Endothelial cell of umbilical vein (primary cell): Measurements from ENCODE around the gene UBC. TPM values are rescaled to one million over a fixed set of nuclear protein-coding genes. Genes with fewer than 3 reads are reported as not detected.
A peak's percentile ranks its signal among the peaks of the same experiment; 100 is the strongest.

Experiments used
- BruUV-seq: library from RNA; stranded (reverse); fragments of 400-500 nt; replicated peaks from 2 replicates; lab custom pipeline; 2021; lab: Mats Ljungman, UMichigan
- CTCF ChIA-PET: fragments of 300-600, 350-600 bp; sonication (Branson Sonifier 250); formaldehyde crosslinking; loops from one replicate; lab custom pipeline; 2021; ENCODE audit warnings: antibody characterized with exemption, inconsistent platforms; lab: Charles Lee
- POLR2A ChIA-PET: fragments of 300-600, 350-600 bp; sonication (Branson Sonifier 250); formaldehyde crosslinking; loops from one replicate; lab custom pipeline; 2021; ENCODE audit warnings: antibody characterized with exemption, inconsistent platforms; lab: Charles Lee
- DNase-seq: peaks from one replicate; pipeline ENCODE4 v3.0.0-alpha.2; 2011; ENCODE audit warnings: low read depth, low spot score
- FAIRE-seq: peaks from 2 replicates; lab custom pipeline; 2011; peaks lifted over from hg19 to GRCh38; lab: Jason Lieb, UNC
- H2AFZ ChIP-seq: 2 replicates; pipeline ENCODE4 v1.6.0; 2012; ENCODE audit warnings: low read depth, low read length, control low read depth, inconsistent platforms
- H3K27ac ChIP-seq: 2 replicates; pipeline ENCODE4 v1.5.1; 2011; ENCODE audit warnings: low read depth, mild to moderate bottlenecking, control low read depth, low read length, moderate library complexity; ENCODE audit not compliant: insufficient read depth
- H3K27me3 ChIP-seq, 2 experiments: 2 replicates each; pipeline versions ENCODE4 v1.6.0 to v1.6.1; 2011; ENCODE audit warnings: low read length in 2 of 2, mixed read lengths in 1 of 2; ENCODE audit not compliant: control insufficient read depth in 2 of 2, insufficient read depth in 2 of 2
- H3K36me3 ChIP-seq, 2 experiments: 2 replicates in 1 of 2; 3 replicates in 1 of 2; pipeline ENCODE4 v1.5.1; 2011; ENCODE audit warnings: low read length in 2 of 2, mild to moderate bottlenecking in 1 of 2, moderate library complexity in 1 of 2; ENCODE audit not compliant: control insufficient read depth in 2 of 2, insufficient read depth in 2 of 2; ENCODE audit errors: extremely low read depth in 1 of 2
- H3K4me1 ChIP-seq: 3 replicates; pipeline ENCODE4 v1.5.1; 2011; ENCODE audit warnings: mild to moderate bottlenecking, low read length; ENCODE audit not compliant: control insufficient read depth, insufficient read depth; ENCODE audit errors: extremely low read depth
- H3K4me2 ChIP-seq: 2 replicates; pipeline ENCODE4 v1.6.1; 2011; ENCODE audit warnings: low read length, control low read depth, mixed read lengths; ENCODE audit not compliant: insufficient read depth
- H3K4me3 ChIP-seq, 3 experiments: fragments of 200-600 bp in 1 of 3; sonication (generic), shearing (Covaris generic) in 1 of 3; replicated peaks in 1 of 3; 2 replicates each; pipeline ENCODE4 v1.5.1; 2011 to 2016; ENCODE audit warnings: control low read depth in 3 of 3, low read length in 3 of 3, mild to moderate bottlenecking in 2 of 3, inconsistent platforms in 1 of 3, low read depth in 1 of 3, moderate library complexity in 1 of 3; ENCODE audit not compliant: insufficient read depth in 1 of 3
- H3K79me2 ChIP-seq: 2 replicates; pipeline ENCODE4 v1.6.0; 2012; ENCODE audit warnings: low read length, inconsistent platforms; ENCODE audit not compliant: control insufficient read depth, insufficient read depth
- H3K9ac ChIP-seq: replicated peaks from 2 replicates; pipeline ENCODE3; 2011; ENCODE audit warnings: low read length, control low read depth; ENCODE audit not compliant: insufficient read depth; ENCODE audit errors: extremely low read depth
- H3K9me1 ChIP-seq: replicated peaks from 3 replicates; pipeline ENCODE4 v1.6.0; 2011; ENCODE audit warnings: mild to moderate bottlenecking, low read length; ENCODE audit not compliant: control insufficient read depth, insufficient read depth; ENCODE audit errors: extremely low read depth
- H3K9me3 ChIP-seq: replicated peaks from 2 replicates; pipeline ENCODE4 v1.5.1; 2012; ENCODE audit warnings: low read length, inconsistent platforms; ENCODE audit not compliant: control insufficient read depth, insufficient read depth
- H4K20me1 ChIP-seq: replicated peaks from 2 replicates; pipeline ENCODE3; 2011; ENCODE audit warnings: mild to moderate bottlenecking, low read length; ENCODE audit not compliant: control insufficient read depth, insufficient read depth; ENCODE audit errors: extremely low read depth
- EZH2 ChIP-seq: IDR thresholded peaks from 2 replicates; pipeline ENCODE4 v1.6.1; 2012; ENCODE audit warnings: borderline replicate concordance, low read depth, mild to moderate bottlenecking, moderate library complexity, low read length, inconsistent platforms; ENCODE audit not compliant: severe bottlenecking
- FOS ChIP-seq: IDR thresholded peaks from 2 replicates; pipeline ENCODE4 v1.6.1; 2011; ENCODE audit warnings: mild to moderate bottlenecking, low read length, moderate library complexity, borderline replicate concordance; ENCODE audit not compliant: insufficient read depth
- GATA2 ChIP-seq: IDR thresholded peaks from 2 replicates; pipeline ENCODE4 v1.7.0; 2011; ENCODE audit warnings: low read depth, mild to moderate bottlenecking, moderate library complexity, mixed read lengths, low read length; ENCODE audit not compliant: insufficient read length, insufficient read depth
- JUN ChIP-seq: IDR thresholded peaks from 2 replicates; pipeline ENCODE4 v1.6.1; 2011; ENCODE audit warnings: borderline replicate concordance, low read depth; ENCODE audit not compliant: insufficient read length, insufficient read depth
- MYC ChIP-seq: IDR thresholded peaks from one replicate; pipeline ENCODE4 v1.6.1; 2011; ENCODE audit warnings: mild to moderate bottlenecking, low read depth, low read length
- POLR2A ChIP-seq: IDR thresholded peaks from 2 replicates; pipeline ENCODE4 v1.6.1; 2012; ENCODE audit warnings: low read depth, mild to moderate bottlenecking, control low read depth, low read length
- POLR2AphosphoS5 ChIP-seq: IDR thresholded peaks from 2 replicates; pipeline ENCODE4 v1.6.1; 2012; ENCODE audit warnings: low read depth, mild to moderate bottlenecking, control low read depth, low read length, moderate library complexity; ENCODE audit not compliant: insufficient read depth
- dilution Hi-C: fragments of 300-500 bp; cut with MboI; formaldehyde crosslinking; loops from one replicate; pipeline ENCODE4 v1.15.0; 2019; ENCODE audit warnings: low sequenced_read_pairs; ENCODE audit not compliant: extremely low pct_ligation_motif_present
- intact Hi-C: fragments of 100-400 bp; cut with micrococcal nuclease; formaldehyde crosslinking; loops from one replicate; pipeline ENCODE4 v1.10.0; 2022
- microRNA-seq: library from miRNA; unstranded; fragments of <30 nt; microRNA quantifications from one replicate; pipeline ENCODE4 v1.2.0, GENCODE V29; 2021; ENCODE audit warnings: borderline number of aligned reads, borderline replicate concordance
- polyA plus RNA-seq, 4 experiments: library from polyadenylated mRNA; depleted of rRNA in 3 of 4; stranded (reverse) in 3 of 4; unstranded in 1 of 4; fragments of >200 nt; gene quantifications; 2 replicates each; pipeline versions ENCODE4 v1.2.1 to v1.2.3, GENCODE V29; 2011 to 2012; ENCODE audit warnings: missing spikeins in 1 of 4
- small RNA-seq: library from RNA; depleted of rRNA; stranded (forward); fragments of <200 nt; gene quantifications from one replicate; pipeline ENCODE3, GENCODE V24; 2012; ENCODE audit warnings: low replicate concordance, low read depth; ENCODE audit not compliant: insufficient read depth, insufficient read length
- total RNA-seq: library from RNA; stranded (reverse); gene quantifications from 2 replicates; pipeline ENCODE4 v1.2.3, GENCODE V29; 2021
- TF ChIP-seq, protein P1 (sequence below): IDR thresholded peaks from 2 replicates; pipeline ENCODE4 v1.6.1; 2011; ENCODE audit not compliant: insufficient read depth, insufficient read length
- TF ChIP-seq, protein P2 (sequence below), 2 donors: IDR thresholded peaks; 1 replicate in 1 of 2; 2 replicates in 1 of 2; pipeline ENCODE4 v1.5.1; 2011; ENCODE audit warnings: low read length in 2 of 2, mild to moderate bottlenecking in 2 of 2, moderate library complexity in 2 of 2, control low read depth in 1 of 2, inconsistent platforms in 1 of 2, low read depth in 1 of 2; ENCODE audit not compliant: insufficient read depth in 1 of 2; ENCODE audit errors: extremely low read depth in 1 of 2

Gene UBC
- total and polyA plus RNA-seq, 2 donors (not counting 3 experiments of a cell fraction or from before 2014, with no cell fraction given): 875 to 1,305 TPM

DNA sequence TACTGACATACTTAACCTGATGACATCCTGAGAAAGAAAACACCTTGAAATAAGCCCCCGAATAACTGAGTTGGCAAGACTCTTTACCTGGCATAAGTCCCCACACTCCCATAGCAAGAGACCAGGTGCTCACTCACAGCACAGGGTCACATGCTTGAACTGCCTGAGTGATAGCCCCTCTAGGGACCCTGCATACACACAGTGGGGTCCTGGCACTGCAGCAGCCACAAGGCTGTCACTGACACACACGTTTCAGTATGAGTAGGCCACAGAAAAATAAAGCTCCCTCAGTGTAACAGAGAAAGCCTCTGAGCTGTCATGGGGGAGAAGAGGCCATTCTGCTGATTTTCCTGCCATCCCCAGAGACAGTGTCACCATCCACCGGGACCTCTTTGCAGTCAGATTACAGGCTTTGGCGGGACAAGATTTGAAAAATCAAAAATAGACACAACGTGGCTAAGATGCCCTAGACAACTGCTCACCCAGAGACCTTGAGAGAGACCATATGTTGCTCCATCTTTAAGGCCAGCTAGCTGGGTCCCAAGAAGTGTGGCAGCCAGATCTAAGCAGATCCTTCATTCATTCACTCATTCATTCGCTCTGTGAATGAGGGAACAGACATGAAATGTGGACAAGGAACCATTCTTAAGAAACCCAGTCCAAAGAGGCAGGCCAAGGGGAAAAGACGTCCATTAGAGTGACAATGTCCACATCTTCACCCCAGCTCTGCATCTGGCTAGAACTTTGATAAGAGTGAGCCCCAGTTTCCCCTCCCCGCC lies 52.4 kb downstream of the UBC start:
- H3K9ac ChIP-seq: no peak overlapping the region
- H4K20me1 ChIP-seq: no peaks in the 10 kb centered on the region
- CTCF ChIA-PET: interaction anchor here (2.5 kb wide), 1 partner anchor 45 kb away, joined by 11 read pairs; no protein-coding TSS in a partner anchor
- H3K4me3 ChIP-seq: peak overlapping the region in 1 of 3 experiments; percentile 16
- intact Hi-C loops: loop anchor here (1.0 to 2.0 kb wide), 2 partner anchors 45 to 77 kb away; no protein-coding TSS in a partner anchor
- dilution Hi-C loops: no loop called here
- DNase-seq (no peak), FAIRE-seq (no peak)
- no peak for TF ChIP-seq GATA2
- TF ChIP-seq POLR2A: no peak
- no peak for TF ChIP-seq FOS
- TF ChIP-seq, protein P1, sequence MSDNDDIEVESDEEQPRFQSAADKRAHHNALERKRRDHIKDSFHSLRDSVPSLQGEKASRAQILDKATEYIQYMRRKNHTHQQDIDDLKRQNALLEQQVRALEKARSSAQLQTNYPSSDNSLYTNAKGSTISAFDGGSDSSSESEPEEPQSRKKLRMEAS: no peak
- no peak for TF ChIP-seq POLR2AphosphoS5
- TF ChIP-seq EZH2: no peak
- TF ChIP-seq, protein P2, sequence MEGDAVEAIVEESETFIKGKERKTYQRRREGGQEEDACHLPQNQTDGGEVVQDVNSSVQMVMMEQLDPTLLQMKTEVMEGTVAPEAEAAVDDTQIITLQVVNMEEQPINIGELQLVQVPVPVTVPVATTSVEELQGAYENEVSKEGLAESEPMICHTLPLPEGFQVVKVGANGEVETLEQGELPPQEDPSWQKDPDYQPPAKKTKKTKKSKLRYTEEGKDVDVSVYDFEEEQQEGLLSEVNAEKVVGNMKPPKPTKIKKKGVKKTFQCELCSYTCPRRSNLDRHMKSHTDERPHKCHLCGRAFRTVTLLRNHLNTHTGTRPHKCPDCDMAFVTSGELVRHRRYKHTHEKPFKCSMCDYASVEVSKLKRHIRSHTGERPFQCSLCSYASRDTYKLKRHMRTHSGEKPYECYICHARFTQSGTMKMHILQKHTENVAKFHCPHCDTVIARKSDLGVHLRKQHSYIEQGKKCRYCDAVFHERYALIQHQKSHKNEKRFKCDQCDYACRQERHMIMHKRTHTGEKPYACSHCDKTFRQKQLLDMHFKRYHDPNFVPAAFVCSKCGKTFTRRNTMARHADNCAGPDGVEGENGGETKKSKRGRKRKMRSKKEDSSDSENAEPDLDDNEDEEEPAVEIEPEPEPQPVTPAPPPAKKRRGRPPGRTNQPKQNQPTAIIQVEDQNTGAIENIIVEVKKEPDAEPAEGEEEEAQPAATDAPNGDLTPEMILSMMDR (IDR thresholded peaks at IDR 0.05; ENCODE audit: extremely low read depth in 1 of 2, insufficient read depth in 1 of 2, low read depth in 1 of 2, low read length in 2 of 2): no peak
- no peak for TF ChIP-seq JUN
- no peak for TF ChIP-seq MYC
- H3K9me3 ChIP-seq: no peaks in the 10 kb centered on the region
- no peak overlapping the region for H3K27ac ChIP-seq
- H3K4me2 ChIP-seq: peak overlapping the region; percentile 70
- TSS peak; percentile 14 for BruUV-seq
- H3K27me3 ChIP-seq: no peaks in the 10 kb centered on the region
- peaks cover 24% of the 10 kb centered on the region for H3K4me1 ChIP-seq
- POLR2A ChIA-PET: no interaction called here
- H3K79me2 ChIP-seq: peaks cover 38% of the 10 kb centered on the region
- H3K36me3 ChIP-seq: no peaks in the 10 kb centered on the region
- no peaks in the 10 kb centered on the region for H3K9me1 ChIP-seq
- no peak overlapping the region for H2AFZ ChIP-seq

Small RNA genes within 50 kb of the gene (microRNA-seq; reads per million reads assigned to microRNA genes)
- not detected for gene MIR5188

Small RNA genes within 50 kb of the gene (small RNA-seq; reads per million reads assigned to genes)
- gene MIR5188 (not detected), gene RNU6-927P (not detected)

Other genes starting within 250 kb of the UBC start
- 125 TPM in 2 replicates for gene SCARB1, start 50.8 kb downstream of the UBC start, total RNA-seq
- gene SCARB1, start 50.8 kb downstream of the UBC start, polyA plus RNA-seq: 133 and 141 TPM in 2 replicates
- 23.6 and 25.2 TPM in 2 replicates for gene DHX37, start 74.5 kb upstream of the UBC start, total RNA-seq
- 10.9 and 11.6 TPM in 2 replicates for gene DHX37, start 74.5 kb upstream of the UBC start, polyA plus RNA-seq
- 8.2 and 8.3 TPM in 2 replicates for gene BRI3BP, start 79.0 kb upstream of the UBC start, total RNA-seq
- 2.8 and 3.4 TPM in 2 replicates for gene BRI3BP, start 79.0 kb upstream of the UBC start, polyA plus RNA-seq
- 40.3 and 44.7 TPM in 2 replicates for gene AACS, start 150.8 kb upstream of the UBC start, total RNA-seq
- 30.6 and 34.7 TPM in 2 replicates for gene AACS, start 150.8 kb upstream of the UBC start, polyA plus RNA-seq